ENCODE data around the gene ARFGAP1. TPM values are rescaled to one million over a fixed set of nuclear protein-coding genes. Genes with fewer than 3 reads are reported as not detected.

ARFGAP1 gene
- total and polyA plus RNA-seq, 10 of the 15 experiments (the other 5 are each of a cell fraction or from before 2014, with no cell fraction given) = 0.45 to 79.9 (median 30.8) TPM

DNA sequence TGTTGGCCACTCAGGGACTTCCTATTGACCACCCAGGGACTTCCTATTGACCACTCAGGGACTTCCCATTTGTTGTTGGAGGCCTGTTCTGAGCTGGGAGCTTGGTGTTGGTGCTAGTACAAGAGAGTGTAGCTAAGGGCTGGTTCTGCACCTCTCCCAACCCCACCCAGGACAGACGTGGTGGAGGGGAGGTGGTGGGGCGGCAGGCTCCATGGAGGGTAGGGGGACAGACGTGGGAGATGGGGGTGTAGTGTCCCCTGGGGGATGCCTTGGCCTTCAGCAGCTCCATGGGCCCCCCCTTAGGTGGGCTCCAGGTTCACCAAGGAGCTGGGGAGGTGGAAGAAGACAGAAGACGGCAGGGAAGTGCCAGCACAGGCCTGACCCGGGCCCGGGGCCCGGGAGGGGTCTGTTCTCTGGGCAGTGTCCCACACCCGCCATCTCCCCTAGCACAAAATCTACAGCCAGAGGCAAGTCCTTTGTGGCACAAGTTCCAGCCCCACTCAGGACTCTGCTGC lies 54.7 kb downstream of the ARFGAP1 start:
- ChIA-PET POLR2A (no interaction called here), CTCF (no interaction called here), RAD21 (ENCODE audit: unreplicated experiment) (no interaction called here), SMC1A (ENCODE audit: uncharacterized antibody, unreplicated experiment) (no interaction called here)
- DNase-seq (ENCODE audit: low read depth, low spot score) (no peak), ATAC-seq (peak; percentile 36; the same call in 2 of the 3 replicates), FAIRE-seq (no peak)
- Histone ChIP-seq H2AFZ (ENCODE audit: control insufficient read depth, low read depth, low read length) (no peak overlapping the region), H4K20me1 (ENCODE audit: control insufficient read depth, insufficient read depth) (no peaks in the 10 kb centered on the region), H3K27ac (ENCODE audit: control insufficient read depth, insufficient read depth) (no peak overlapping the region), H3K9me3 (replicated peaks; ENCODE audit: control insufficient read depth, insufficient read depth, low read length) (peaks cover 7% of the 10 kb centered on the region; the same call in 2 of the 3 replicates), H3K4me3 (no peak overlapping the region), H3K36me3 (ENCODE audit: control insufficient read depth in 2 of 2, insufficient read depth in 2 of 2, low read length in 1 of 2) (no peaks in the 10 kb centered on the region), H3K27me3 (replicated peaks in 1 of 2; ENCODE audit: control insufficient read depth in 2 of 2, insufficient read depth in 2 of 2, low read length in 1 of 2) (no peaks in the 10 kb centered on the region), H3K79me2 (ENCODE audit: control insufficient read depth, insufficient read depth, low read length) (no peaks in the 10 kb centered on the region), H3K4me1 (ENCODE audit: control insufficient read depth, insufficient read depth, low read length) (peaks cover 6% of the 10 kb centered on the region), H3K4me2 (ENCODE audit: control insufficient read depth, insufficient read depth) (no peak overlapping the region), H3K9ac (ENCODE audit: control insufficient read depth, insufficient read depth, low read length) (no peak overlapping the region)
- intact Hi-C loops (cut with micrococcal nuclease; ENCODE audit: unreplicated experiment) = no loop called here
- 77% methylated on average over 8 of the region's 8 CpGs for WGBS (ENCODE audit: insufficient coverage, insufficient replicate concordance, low lambda C conversion rate, missing lambda C conversion rate)
- in situ Hi-C loops (cut with MboI) = no loop called here
- no TSS peak for BruUV-seq (replicated peaks)
- TF ChIP-seq ZNF217 (IDR thresholded peaks at IDR 0.05) (no peak), ETV6 (conservative IDR thresholded peaks at IDR 0.05 in 1 of 2, IDR thresholded peaks at IDR 0.05 in 1 of 2; ENCODE audit: borderline replicate concordance in 1 of 2, low read depth in 1 of 2) (0 out of 4 replicates have a peak, but pooled peaks of 1 of the 2 experiments have one; percentile 1), MEF2B (IDR thresholded peaks at IDR 0.05; ENCODE audit: partially characterized antibody, poor library complexity, severe bottlenecking) (peak; percentile 5), IKZF1 (conservative IDR thresholded peaks at IDR 0.05) (0 out of 2 replicates have a peak, but pooled peaks have one; percentile 9)

DNA sequence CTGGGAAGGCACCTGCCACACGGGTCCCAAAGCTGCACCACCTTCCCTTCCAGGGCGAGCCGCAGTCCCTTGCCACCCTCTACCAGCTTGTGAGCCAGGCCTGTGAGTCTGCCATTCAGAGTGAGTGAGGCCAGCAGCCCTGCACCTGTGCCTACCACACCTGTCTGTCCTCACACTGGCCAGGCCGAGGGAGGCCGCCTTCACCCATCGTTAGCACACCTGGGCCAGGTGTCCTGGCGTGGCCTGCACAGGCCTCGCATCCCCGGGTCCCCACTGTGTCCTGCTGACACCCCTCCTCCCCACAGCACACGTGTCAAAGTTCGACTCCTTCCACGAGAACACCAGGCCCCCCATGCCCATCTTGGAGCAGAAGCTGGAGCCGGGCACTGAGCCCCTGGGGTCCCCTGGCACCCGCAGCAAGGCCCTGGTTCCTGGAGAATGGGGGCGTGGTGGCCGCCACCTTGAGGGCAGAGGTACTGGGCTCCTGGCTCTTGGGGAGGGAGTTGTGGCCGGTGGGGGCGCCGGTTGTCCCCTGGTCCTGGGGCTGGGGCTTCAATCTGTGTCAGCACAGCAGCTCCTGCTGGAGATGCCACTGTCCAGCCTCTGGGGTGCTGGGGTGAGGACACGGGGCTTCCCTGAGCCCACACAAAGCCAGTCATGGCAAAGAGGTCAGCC lies 55.5 kb downstream of the ARFGAP1 start:
- H2AFZ ChIP-seq (ENCODE audit: control insufficient read depth, low read depth, low read length) = no peak overlapping the region
- ChIA-PET SMC1A (ENCODE audit: uncharacterized antibody, unreplicated experiment) (no interaction called here), POLR2A (no interaction called here), RAD21 (ENCODE audit: unreplicated experiment) (no interaction called here), CTCF (no interaction called here)
- peaks cover 6% of the 10 kb centered on the region for H3K4me1 ChIP-seq (ENCODE audit: control insufficient read depth, insufficient read depth, low read length)
- H4K20me1 ChIP-seq (ENCODE audit: control insufficient read depth, insufficient read depth) = no peaks in the 10 kb centered on the region
- intact Hi-C loops (cut with micrococcal nuclease; ENCODE audit: unreplicated experiment) (no loop called here), in situ Hi-C loops (cut with MboI) (no loop called here)
- no peak overlapping the region for H3K4me3 ChIP-seq
- no peak overlapping the region for H3K4me2 ChIP-seq (ENCODE audit: control insufficient read depth, insufficient read depth)
- FAIRE-seq (no peak), ATAC-seq (no peak), DNase-seq (ENCODE audit: low read depth, low spot score) (no peak)
- H3K36me3 ChIP-seq (ENCODE audit: control insufficient read depth in 2 of 2, insufficient read depth in 2 of 2, low read length in 1 of 2) = no peaks in the 10 kb centered on the region
- no peak overlapping the region for H3K9ac ChIP-seq (ENCODE audit: control insufficient read depth, insufficient read depth, low read length)
- WGBS (ENCODE audit: insufficient coverage, insufficient replicate concordance, low lambda C conversion rate, missing lambda C conversion rate) = 59% methylated on average over 19 of the region's 20 CpGs
- no peak overlapping the region for H3K27ac ChIP-seq (ENCODE audit: control insufficient read depth, insufficient read depth)
- no peaks in the 10 kb centered on the region for H3K79me2 ChIP-seq (ENCODE audit: control insufficient read depth, insufficient read depth, low read length)
- no peaks in the 10 kb centered on the region for H3K27me3 ChIP-seq (replicated peaks in 1 of 2; ENCODE audit: control insufficient read depth in 2 of 2, insufficient read depth in 2 of 2, low read length in 1 of 2)
- no TSS peak for BruUV-seq (replicated peaks)
- H3K9me3 ChIP-seq (replicated peaks; ENCODE audit: control insufficient read depth, insufficient read depth, low read length) = peaks cover 7% of the 10 kb centered on the region; the same call in 2 of the 3 replicates
- TF ChIP-seq WRNIP1 (IDR thresholded peaks at IDR 0.05; ENCODE audit: borderline replicate concordance, low read depth, low read length) (no peak), RAD51 (IDR thresholded peaks at IDR 0.05) (no peak), GATAD2B (conservative IDR thresholded peaks at IDR 0.05; ENCODE audit: low read depth) (no peak), BMI1 (IDR thresholded peaks at IDR 0.05; ENCODE audit: borderline replicate concordance) (no peak), SIX5 (IDR thresholded peaks at IDR 0.05; ENCODE audit: low read depth, low read length, severe bottlenecking) (no peak), MEF2A (IDR thresholded peaks at IDR 0.05; ENCODE audit: insufficient read depth, low read depth, low read length) (no peak), IKZF2 (IDR thresholded peaks at IDR 0.05) (no peak), YBX1 (IDR thresholded peaks at IDR 0.05) (no peak), ZNF274 (IDR thresholded peaks at IDR 0.05; ENCODE audit: insufficient read depth, insufficient read length) (no peak), ESRRA (IDR thresholded peaks at IDR 0.05; ENCODE audit: low read length) (no peak), TBL1XR1 (IDR thresholded peaks at IDR 0.05; ENCODE audit: low read depth, low read length) (no peak), HDAC2 (IDR thresholded peaks at IDR 0.05) (no peak)
- TF ChIP-seq, protein P1, sequence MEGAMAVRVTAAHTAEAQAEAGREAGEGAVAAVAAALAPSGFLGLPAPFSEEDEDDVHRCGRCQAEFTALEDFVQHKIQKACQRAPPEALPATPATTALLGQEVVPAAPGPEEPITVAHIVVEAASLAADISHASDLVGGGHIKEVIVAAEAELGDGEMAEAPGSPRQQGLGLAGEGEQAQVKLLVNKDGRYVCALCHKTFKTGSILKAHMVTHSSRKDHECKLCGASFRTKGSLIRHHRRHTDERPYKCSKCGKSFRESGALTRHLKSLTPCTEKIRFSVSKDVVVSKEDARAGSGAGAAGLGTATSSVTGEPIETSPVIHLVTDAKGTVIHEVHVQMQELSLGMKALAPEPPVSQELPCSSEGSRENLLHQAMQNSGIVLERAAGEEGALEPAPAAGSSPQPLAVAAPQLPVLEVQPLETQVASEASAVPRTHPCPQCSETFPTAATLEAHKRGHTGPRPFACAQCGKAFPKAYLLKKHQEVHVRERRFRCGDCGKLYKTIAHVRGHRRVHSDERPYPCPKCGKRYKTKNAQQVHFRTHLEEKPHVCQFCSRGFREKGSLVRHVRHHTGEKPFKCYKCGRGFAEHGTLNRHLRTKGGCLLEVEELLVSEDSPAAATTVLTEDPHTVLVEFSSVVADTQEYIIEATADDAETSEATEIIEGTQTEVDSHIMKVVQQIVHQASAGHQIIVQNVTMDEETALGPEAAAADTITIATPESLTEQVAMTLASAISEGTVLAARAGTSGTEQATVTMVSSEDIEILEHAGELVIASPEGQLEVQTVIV (IDR thresholded peaks at IDR 0.05; ENCODE audit: borderline replicate concordance, partially characterized antibody) = no peak

Measured in GM12878 (cell line).